ENCODE results near the gene PSKH1.
"Not testable (repeated sequence)": the region's sequence is repeated elsewhere in the genome, so short reads cannot be mapped to it uniquely, and the experiment has no call there.

Gene PSKH1

DNA sequence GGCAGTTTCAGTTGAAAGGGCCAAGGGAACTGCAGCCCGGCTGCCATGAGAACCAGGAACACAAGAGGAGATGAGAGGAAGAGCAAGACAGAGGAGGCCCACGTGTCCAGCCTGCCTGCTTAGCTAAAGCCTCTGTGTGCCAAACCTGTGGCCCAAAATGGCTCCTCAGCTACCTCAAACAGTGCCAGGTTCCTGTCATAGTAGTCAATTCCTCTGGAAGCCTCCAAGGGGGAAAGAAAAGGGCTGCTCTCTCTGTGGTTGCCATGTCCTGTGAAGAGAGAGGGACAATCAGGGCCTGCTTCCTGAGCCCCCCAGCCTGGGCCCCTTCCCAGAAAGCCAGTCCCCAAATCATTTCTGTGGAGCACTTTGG, 70.2 kb downstream of the PSKH1 start:
- no peak for DNase-seq (ENCODE audit: low spot score)

DNA sequence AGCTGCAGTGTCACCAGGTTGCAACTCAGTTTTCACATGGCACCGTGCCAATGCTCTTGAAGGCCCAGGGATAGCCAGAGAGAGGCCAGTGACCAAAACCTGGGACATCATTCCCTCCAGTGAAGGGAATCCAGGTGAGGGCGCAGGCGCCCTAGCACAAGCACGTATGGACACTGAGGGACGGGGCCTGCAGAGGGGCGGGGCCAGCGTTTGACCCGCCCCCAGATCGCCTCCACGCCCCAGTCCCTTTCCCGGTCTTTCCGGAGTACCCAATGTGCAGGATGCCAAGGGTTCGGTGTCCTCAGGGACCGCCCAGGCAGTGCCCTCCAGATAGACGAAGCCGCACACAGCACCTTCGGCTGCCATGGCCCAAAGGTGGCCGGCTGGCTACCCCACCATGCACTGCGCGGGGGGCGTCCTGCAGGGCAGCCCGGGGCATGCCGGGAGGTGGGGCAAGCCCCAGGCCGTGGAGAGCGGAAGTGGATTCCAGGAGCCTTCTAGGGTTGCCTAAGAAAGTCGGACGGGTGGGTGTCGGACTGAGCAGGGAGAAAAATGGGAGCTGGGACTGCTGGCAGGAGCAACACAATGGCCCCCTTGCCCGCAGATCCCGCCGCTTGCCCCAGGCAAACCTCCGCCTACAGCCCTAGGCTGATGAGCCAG, 70.7 kb downstream of the PSKH1 start:
- DNase-seq (ENCODE audit: low spot score): no peak

DNA sequence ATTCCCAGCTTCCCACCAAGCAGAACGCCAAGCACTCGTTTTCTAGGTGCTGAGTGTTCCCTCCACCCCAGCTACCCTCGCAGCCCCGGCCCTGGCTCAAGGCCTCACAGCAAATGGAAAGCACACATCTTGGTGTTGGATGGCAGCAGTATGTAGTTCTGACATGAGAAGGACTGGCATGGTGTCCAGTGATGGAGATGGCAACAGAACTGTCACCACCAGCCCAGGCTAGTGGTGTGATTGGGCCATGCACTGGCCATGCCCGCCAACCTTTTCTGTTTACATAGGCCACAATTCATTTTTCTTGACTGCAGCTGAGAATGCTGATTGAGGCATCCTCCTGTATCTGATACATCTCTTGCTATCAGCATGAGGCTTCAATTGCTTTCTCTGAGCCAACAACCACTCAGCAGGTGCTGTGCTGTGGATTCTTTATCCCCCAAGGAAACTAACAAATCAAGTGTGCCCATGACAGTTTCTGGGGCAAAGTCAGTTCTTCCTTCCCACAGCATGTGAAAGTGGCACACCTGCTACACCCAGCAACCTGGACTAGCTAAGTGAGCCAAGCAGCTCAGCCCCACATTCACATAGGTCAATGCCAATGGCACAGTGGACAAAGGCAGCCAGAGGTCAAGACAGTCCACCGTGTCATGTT, 71.5 kb downstream of the PSKH1 start:
- DNase-seq (ENCODE audit: low spot score): no peak

DNA sequence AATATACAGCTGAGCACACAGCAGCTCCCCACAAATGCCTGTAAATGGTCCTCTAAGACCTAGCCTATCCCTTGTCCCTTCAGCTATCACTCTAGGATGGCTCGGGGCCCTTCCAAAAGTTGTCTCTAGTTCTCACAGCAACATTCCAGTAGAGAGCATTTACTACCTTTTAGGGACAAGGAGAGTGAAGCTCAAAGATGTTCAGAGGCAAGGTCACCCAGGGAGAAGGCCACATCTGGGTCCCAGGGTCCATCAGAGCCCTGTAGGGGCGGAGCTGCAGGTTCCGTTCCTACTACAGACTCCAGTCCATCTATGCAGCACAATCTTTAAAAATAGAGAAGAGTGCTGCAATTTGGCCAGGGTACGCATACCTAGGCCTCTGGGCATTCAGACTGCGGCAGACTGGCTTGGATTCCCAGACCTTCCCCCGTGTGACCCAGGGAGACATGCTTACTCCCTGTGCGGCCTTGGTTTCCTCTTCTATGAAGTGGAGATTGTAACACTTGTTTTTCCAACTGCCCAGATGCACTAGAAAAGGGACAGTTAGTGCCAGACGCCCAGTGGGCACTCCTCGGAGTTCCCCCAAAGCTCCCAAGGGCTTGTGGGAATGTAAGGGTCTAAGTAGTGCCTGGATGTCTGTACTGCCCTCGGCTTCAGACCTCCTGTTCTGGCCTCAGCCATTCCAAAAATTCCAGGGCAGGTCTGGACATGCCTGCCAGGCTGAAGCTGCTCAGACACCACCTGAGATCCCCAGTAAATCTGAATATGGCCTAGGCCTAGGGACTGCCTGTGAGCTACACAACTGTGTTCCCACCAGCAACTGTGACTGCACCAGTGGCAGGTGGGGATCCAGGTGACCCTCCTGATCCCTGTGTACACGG, 72.9 kb downstream of the PSKH1 start:
- DNase-seq (ENCODE audit: low spot score): no peak

DNA sequence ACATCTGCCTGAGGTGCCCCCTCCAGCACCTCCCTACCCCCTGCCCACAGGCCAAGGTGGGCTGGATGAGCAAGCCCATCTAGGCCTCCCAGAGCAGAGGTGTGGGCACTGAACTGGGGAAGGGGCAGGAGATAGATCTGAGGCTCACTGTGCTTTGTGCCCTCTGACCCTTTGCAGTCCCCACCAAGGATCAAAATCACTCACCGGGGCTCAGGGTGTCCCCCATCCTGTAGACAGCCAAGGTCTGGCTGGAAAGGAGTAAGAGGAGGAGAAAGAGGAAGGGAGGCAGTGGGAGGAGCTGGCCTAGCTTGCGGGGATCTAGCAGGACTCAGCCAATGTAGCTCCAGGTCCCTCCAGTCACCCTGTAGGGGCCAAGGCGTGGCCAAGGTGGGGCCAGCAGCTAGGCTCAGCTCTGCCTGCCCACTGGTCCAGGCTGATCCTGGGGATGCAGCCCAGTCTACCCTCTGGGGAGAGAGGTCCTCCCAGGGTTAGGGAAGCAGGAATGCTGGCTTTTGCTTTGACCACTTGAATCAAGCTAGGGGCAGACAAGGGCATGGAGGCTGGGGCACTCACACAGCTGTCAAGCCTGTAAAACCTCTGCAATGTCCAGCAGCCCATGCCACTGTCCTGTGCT, 73.6 kb downstream of the PSKH1 start:
- no peak for DNase-seq (ENCODE audit: low spot score)

DNA sequence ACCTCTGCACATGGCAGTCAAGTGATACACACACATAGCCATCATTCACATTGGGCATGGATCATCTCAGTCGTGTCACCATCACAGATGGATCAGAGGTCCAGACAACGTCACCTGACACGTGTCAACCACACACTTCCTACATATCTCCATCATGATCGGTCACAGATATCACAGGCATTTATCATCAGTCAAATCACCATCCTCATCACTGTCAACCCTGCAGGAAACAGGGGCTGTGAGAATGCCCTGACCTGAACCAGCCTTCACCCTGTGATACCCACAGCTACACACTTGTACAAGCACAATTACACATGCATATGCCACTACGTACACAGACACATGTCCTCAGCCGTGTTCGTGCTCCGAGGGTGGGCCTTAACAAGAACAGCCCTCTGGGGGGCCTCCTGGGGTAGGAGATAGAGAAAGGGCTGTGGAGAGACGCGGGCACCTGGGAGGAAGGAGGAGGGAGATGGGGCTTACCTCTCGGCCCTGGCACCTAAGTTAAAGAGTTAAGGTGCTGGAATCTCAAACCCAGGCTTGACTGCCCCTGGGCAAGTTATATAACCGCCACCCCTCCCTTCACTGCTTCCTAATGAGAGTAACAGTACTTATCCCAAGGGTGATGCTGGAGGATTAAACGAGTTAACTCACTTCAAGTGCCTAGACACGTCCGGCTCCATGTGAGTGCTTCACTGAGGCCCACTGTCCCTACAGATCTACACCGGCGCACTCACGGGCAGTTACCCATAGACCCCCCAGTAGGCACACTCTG, 74.3 kb downstream of the PSKH1 start:
- DNase-seq (ENCODE audit: low spot score): no peak

DNA sequence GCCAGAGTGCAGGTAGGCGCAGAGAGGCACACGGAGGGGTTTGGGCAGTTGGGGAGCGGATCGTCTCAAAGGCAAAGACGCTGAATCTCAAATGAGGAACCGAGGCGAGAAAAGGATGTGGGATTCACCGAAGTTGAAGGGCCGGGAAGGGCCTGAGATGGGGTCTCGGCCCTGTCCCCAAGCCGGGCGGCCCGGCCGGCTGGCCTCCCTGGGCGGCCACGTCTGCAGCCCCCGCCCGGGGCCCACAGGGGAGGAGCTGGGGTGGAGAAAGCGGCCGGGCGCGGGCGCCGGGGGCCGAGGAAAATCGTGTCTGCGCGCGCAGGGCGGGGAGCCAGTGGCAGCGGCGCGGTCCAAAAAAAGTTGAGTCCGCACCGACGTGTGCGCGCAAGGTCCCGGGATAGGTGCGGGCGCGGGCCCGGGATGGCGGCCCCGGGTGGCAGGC, 74.9 kb downstream of the PSKH1 start:
- DNase-seq (ENCODE audit: low spot score): no peak

DNA sequence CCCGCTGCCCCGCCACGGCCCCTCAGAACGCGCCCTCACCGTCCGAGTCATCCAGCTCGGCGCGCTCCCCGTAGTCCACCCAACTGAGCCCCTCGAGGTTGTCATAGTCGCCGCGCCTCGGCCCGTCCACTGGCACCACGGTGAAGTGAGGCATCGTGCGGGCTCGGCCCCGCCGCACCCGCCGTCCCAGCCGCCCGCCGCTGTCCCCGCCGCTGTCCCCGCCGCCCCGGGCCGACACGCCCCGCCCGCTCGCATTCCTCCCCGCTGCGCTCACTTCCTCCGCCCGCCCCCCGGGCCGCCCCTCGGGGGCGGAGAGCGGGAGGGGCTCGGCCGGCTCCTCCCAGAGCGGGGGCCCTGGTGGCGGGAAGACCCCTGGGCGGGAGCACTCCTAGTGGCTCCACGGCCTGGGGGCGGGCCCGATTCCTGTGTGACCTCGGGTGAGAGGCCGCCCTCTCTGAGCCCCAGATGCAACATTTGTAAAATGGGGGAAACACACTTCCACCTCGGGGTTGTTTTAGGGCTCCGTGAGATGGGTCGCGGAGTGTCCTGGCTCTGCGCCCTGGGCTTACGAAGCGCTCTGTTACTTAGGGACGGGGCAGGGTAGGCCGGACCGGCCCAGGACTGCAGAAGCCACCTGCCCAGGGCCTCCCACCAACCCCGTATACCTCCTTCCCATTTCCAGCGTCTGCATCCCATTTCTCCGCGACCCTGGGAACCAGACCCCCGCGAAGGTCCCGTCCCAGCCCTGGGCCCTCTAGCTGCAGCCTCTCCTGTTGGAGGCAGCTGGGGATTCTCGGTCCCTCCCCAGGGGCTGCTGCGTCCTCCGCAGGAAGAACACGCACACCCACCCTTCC, 75.6 kb downstream of the PSKH1 start, which contains the start of gene SLC12A4:
TSS of gene SLC12A4 (minus strand) at position 238 of the 854 bp plus-strand sequence. CDS start at position 154, 84 bp downstream.
- peak; percentile 68 for DNase-seq (ENCODE audit: low spot score)

DNA sequence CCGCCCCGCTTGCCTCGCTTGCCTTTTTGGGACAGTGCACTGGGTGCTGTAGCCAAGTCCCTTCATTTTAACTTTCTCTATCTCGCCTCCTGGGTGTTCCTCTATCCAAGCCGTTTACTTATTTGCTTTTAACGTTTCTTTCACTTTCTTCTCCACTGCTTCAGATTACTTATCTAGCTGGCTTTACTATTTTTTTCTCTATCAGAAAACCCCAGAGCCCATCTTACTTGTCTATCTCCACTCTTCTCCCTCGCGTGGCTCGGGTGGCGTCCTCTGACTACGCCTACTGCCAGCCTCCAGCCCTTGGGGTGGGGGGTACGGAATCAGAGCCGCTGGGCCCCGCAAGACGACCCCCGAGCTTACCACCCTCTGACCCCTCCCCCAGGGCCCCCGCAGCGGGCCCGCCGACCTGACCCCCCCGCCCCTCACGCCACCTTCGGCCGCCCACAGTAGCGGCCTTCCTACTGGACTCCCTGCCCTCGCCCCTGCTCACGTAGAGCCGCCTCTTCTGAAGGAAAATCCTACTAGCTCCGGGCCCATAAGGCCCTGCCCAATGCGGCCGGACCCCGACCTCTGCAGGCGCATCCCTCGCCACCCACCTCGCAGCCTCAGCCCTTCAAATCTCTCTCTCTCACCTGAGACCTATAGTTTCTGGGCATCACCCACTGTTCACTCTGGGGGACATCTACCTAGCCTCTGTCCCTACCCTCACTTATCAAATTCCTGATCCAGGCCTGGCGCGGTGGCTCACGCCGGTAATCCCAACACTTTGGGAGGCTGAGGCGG, 76.4 kb downstream of the PSKH1 start:
- DNase-seq (ENCODE audit: low spot score): no peak

DNA sequence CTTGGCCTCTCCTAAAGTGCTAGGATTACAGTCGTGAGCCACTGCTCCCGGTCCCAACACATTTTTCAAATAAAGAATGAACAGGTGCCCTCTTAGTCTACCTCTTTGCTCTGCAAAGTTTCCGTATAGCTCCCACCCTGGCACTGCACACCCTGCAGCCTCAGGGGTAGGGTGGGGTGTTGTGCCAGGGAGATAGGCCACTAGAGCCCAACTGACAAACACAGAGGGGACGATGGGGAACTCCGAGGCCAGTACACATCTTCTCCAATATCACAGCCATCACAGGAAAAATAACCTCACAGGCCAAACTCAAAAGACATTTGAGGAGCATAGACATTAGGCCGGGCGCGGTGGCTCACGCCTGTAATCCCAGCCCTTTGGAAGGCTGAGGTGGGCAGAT, 78.1 kb downstream of the PSKH1 start:
- no peak for DNase-seq (ENCODE audit: low spot score)

DNA sequence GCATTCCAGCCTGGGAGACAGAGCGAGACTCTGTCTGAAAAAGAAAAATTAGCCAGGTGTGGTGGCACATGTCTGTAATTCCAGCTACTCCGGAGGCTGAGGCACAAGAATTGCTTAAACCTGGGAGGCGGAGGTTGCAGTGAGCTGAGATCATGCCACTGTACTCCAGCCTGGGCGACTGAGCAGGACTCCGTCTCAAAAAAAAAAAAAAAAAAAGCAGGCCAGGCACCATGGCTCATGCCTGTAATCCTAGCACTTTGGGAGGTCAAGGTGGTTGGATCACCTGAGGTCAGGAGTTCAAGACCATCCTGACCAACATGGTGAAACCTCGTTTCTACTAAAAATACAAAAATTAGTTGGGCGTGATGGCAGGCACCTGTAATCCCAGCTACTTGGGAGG, 79.2 kb downstream of the PSKH1 start:
- not testable (repeated sequence) for DNase-seq (ENCODE audit: low spot score)

DNA sequence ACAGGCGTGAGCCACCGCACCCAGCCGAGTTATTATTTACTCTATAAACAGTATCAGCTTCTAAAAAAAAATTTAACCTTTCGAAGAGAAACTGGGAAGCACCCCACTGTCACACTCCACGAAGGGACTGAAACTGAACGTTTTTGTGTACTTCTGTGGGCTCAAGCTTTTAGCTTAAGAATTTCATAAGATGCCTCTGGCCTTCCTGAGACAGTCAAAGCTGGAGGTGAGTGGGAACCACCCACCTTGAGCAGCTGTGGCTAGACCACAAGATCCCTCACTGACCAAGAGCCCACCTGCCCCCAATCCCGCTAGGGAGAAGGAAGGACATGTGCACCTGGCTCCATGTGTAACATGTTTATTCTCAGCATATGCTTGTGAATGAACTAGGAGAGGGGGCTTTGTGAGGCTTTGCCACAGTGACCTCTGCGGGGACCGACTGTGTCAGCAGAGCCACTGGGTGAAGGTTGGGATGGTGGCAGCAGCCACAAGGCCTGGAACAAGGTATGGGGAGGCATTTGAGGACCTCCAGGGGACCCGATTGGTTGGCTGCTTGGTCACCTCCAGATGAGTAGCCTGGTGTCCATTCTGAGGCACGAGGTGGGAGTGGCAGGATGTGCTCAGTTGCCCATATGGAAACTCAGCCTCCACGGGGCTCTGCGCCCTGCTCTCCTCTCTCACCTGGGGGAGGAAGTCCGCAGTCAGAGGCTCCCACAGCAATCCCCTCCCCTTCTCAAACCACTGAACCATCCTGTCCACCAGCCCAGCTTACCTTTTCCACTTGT, 82.5 kb downstream of the PSKH1 start:
- no peak for DNase-seq (ENCODE audit: low spot score)

DNA sequence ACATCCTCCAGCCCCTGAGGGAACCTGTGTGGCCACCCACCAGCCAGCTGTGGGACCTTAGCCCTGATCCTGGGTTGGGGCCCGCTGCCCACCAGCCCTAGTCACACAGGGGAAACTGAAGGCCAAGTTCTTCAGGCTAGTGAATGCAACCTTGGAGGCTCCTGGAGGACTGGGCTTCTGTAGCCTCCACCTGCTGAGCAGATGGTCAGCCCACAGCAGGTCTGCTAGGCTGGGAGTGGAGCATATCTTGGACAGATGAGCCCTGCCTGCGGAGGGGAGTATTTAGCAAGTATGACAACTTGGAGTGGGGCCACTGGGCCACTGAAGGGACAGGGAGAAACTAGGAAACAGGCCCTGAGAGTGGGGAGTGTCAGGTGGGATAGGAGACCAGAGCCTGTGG, 83.2 kb downstream of the PSKH1 start:
- DNase-seq (ENCODE audit: low spot score): no peak

DNA sequence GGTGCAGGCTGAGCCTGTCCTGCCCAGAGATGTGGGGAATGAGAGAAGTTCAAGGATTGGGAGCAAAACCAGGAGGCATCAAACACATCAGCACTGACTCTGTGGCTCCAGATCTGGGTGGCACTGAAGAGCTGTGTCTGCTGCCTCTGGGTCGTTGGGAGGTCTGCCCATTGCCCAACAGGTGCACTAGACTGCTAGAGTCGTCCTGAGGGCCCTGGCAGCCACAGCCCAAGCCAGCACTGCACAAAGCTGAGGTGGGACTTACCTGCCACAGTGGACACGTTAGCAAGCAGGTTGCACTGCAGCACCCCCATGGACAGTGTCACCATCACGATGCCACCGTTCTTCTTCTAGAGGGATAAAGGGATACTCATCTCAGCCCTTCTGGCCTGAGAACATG, 84.0 kb downstream of the PSKH1 start:
- no peak for DNase-seq (ENCODE audit: low spot score)

DNA sequence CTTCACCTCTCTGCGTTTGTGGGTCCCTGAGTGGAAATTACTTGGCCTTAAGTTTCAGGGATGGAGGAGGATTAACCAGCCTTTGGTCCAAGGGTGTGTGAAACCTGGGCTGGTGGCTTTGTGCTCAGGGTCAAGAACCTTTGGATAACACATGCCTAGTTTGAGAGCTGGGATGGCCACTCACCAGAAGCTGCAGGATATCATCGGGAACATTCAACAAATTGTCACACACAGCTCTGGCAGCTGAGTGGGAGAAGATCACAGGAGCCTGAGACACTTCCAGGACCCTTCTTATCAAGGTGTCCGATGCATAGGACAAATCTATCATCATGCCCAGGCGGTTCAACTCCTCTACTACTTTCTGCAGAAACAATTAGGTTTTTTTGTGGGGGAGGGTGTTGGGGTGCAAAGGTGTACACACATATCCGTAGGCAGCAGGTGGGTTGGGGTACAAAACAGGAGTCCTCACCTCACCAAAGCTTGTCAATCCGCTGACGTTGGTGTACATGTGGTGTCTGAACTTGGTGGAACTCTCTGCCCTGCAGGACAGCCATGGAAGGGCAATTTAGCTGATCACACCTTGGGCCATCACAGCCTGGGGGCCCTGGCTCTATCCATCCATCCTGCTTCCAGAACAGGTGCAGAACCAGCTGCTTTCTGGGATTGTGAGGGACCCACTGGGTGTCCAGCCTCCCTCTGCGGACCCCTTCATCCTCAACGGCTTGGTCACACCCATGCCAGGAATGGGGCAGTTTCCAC, 84.6 kb downstream of the PSKH1 start:
- DNase-seq (ENCODE audit: low spot score): no peak

Data from COLO829 (cell line).